Amniotic epithelial cell (primary cell): Measurements from ENCODE around the gene NCR3LG1.
"Not testable (repeated sequence)": the region's sequence is repeated elsewhere in the genome, so short reads cannot be mapped to it uniquely, and the experiment has no call there.

Experiments
- DNase-seq: peaks from one replicate; pipeline ENCODE4 v3.0.0-alpha.2; 2010; ENCODE audit warnings: low read depth

The NCR3LG1 gene

DNA sequence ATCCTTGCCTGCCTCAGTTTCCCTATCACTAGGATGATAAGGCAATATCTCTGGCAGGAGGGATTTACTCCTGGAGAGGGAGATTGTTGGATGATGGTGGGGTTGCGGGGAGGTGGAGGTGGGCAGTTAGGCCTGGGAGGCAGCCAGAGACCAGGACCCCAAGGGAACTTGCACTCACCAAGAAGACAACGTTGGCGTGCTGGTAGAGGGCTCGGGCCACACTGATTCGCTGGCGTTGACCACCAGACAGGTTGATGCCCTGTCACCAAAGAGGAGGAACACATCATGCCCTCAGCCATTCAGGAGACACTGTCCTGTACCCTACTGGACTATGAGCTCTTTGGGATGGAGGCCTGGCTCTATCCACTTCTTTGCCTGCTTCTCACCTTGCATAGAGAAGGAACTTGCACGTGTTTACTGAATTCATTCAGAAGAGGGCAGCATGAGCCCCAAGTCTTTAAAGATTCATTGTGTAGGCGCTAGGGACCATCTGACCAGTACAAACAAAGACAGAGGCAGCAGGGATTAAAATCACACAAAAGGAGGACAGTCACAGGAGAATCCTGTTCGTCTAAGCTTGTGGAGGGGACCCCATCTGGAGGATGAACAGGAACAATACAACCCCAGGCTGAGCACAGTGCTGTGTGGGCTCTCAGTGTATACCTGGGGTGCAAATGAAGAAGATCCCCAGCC lies 61.0 kb downstream of the NCR3LG1 start:
- no peak for DNase-seq

DNA sequence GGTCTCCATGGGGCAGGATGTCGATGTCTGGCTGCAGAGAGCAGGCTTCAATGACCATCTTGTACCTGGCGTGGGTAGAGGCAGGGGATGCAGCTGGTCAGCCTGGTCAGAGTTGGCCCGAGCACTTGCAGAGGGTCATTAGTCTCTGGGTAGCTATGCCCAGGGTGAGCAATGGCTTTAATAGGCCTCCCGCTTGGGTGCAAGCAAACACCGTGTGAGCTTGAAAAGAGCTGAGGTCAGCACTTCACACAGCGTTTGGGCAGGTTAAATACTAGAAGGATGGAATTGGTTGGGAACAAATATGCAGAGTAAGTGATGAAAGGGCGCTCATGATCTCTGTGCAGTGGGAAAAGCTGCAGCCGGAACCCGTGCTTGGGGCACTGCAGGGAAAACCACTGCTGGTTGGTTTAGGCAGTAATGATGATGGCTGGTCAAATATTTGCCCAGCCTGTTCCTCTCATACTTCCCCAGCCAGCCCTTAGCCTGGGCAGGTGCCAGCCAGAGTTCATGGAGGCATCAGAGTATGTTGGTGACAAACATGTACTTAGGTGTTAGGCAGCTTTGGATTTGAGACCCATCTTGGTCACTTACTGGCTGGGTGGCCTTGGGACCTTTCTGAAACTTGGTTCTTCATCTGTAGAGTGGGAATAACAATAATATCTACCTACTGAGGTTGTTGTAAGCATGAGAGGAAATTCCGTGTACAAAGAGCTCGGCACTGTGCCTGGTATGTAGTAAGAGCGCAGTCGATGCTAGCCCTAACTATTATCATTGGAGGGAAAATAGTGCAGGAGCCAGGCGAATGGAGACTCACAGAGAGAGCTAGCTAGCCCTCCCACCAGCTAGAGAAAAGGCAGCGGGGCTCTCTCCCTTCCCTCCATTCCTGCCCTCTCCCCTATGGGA lies 62.1 kb downstream of the NCR3LG1 start:
- DNase-seq, result no peak

GRCh38 chr11:17414317-17414737 lies 62.7 kb downstream of the NCR3LG1 start:
- no peak for DNase-seq

DNA sequence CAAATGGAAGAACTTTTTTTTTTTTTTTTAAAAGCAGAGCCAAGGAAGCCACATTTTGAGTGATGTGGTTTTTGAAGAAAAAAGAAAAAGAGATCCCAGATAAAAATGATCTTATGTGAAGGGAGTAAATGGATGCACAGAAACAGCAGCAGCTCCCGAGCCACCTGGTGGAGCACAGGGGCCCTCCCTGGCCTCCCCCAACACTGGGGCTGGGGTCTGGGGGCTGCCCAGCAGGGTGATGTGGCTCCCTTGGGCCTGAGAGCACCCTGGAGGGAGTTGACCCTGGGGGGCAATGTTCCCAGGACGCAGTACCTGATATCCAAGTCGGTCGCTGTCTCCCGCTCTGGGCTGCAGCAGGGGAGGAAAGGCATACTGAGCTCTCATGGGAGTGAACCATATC lies 63.4 kb downstream of the NCR3LG1 start:
- DNase-seq, result no peak

GRCh38 chr11:17415523-17416104 lies 64.0 kb downstream of the NCR3LG1 start:
- DNase-seq, result no peak

GRCh38 chr11:17416492-17416891 lies 64.9 kb downstream of the NCR3LG1 start:
- DNase-seq, result no peak

GRCh38 chr11:17418444-17419081 lies 67.0 kb downstream of the NCR3LG1 start:
- DNase-seq, result peak; percentile 17

DNA sequence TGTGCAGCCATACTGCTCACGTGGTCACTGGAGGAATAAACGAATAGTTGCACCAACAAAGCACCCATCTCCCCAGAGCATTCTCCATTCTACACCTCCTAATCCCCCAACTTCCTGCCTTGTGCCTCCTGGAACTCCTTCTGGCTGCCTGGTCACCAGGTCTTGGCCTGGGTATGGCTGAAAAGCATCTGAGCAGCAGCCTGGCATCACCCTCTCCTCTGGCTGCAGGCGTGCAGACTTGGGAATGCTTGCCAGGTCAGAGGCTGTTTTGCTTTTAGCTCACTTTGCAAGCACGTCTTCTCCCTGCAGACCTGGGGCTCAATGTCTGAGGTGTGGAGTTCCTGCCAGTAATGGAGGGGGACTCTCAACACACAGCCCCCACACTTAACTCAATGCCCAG lies 70.2 kb downstream of the NCR3LG1 start:
- DNase-seq, result no peak

GRCh38 chr11:17423533-17424310 lies 72.1 kb downstream of the NCR3LG1 start:
- DNase-seq, result no peak

DNA sequence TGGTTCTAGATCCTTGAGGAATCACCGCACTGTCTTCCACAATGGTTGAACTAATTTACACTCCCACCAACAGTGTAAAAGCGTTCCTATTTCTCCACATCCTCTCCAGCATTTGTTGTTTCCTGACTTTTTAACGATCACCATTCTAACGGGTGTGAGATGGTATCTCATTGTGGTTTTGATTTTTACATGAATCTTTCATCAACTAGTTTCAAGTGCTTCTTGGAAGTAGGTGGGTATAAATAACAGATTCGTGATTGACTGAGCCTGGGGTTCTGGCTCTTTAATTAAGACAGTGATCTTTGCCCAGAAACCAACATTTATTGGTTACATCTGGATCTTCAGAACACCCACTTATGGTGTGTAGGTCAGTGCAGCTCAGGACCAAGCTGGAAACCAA lies 74.6 kb downstream of the NCR3LG1 start:
- DNase-seq, result not testable (repeated sequence)
